IPS-NIHi11 (cell line): ENCODE data around the gene BEGAIN.
A peak's percentile ranks its signal among the peaks of the same experiment; 100 is the strongest.

Experiments used
- DNase-seq: peaks from one replicate; pipeline ENCODE4 v3.0.0; 2012; ENCODE audit warnings: mixed read lengths, low spot score

The BEGAIN gene

GRCh38 chr14:100567877-100568163 is 19.4 kb downstream of the BEGAIN start:
- no peak for DNase-seq

- peak; percentile 55 for DNase-seq
These were observed 20.0 kb downstream of the BEGAIN start for GRCh38 chr14:100567009-100567876.

GRCh38 chr14:100566586-100566985 is 20.6 kb downstream of the BEGAIN start:
- no peak for DNase-seq

GRCh38 chr14:100566119-100566518 is 21.1 kb downstream of the BEGAIN start:
- DNase-seq: no peak

GRCh38 chr14:100565650-100566049 is 21.6 kb downstream of the BEGAIN start:
- no peak for DNase-seq

- DNase-seq: no peak
These were observed 22.7 kb downstream of the BEGAIN start for GRCh38 chr14:100564512-100564911.

- no peak for DNase-seq
These were observed 24.5 kb downstream of the BEGAIN start for GRCh38 chr14:100562751-100563150.

- no peak for DNase-seq
These were observed 26.2 kb downstream of the BEGAIN start for GRCh38 chr14:100561005-100561404.

- no peak for DNase-seq
These were observed 26.7 kb downstream of the BEGAIN start for GRCh38 chr14:100560471-100560870.

- no peak for DNase-seq
These were observed 27.8 kb downstream of the BEGAIN start for GRCh38 chr14:100559455-100559854.

GRCh38 chr14:100558966-100559365 is 28.3 kb downstream of the BEGAIN start:
- DNase-seq: no peak

- DNase-seq: no peak
These were observed 29.0 kb downstream of the BEGAIN start for GRCh38 chr14:100558226-100558625.

GRCh38 chr14:100557658-100558057 is 29.6 kb downstream of the BEGAIN start:
- no peak for DNase-seq

- no peak for DNase-seq
These were observed 30.2 kb downstream of the BEGAIN start for GRCh38 chr14:100556936-100557505.

- DNase-seq: peak; percentile 65
These were observed 31.1 kb downstream of the BEGAIN start for GRCh38 chr14:100556140-100556475.

- DNase-seq: no peak
These were observed 31.6 kb downstream of the BEGAIN start for GRCh38 chr14:100555436-100556139.

GRCh38 chr14:100554696-100555320 is 32.4 kb downstream of the BEGAIN start:
- DNase-seq: no peak

GRCh38 chr14:100554082-100554677 is 33.0 kb downstream of the BEGAIN start:
- DNase-seq: peak; percentile 48

GRCh38 chr14:100553471-100553870 is 33.7 kb downstream of the BEGAIN start:
- no peak for DNase-seq

- DNase-seq: no peak
These were observed 34.6 kb downstream of the BEGAIN start for GRCh38 chr14:100552524-100553125.

GRCh38 chr14:100551056-100551455 is 36.2 kb downstream of the BEGAIN start:
- no peak for DNase-seq
